ENCODE data around the gene LENG8. TPM values are rescaled to one million over a fixed set of nuclear protein-coding genes. Genes with fewer than 3 reads are reported as not detected.

LENG8 gene
- total RNA-seq, 1 experiment from 2014 or later: 148 TPM

- no peak overlapping the region for H3K4me2 ChIP-seq (ENCODE audit: insufficient read depth, insufficient read length, low read length)
- H3K23ac ChIP-seq (ENCODE audit: insufficient read length, low read depth, low read length): no peak overlapping the region
- H3K4ac ChIP-seq (ENCODE audit: low read depth, low read length): no peak overlapping the region
- no peaks in the 10 kb centered on the region for H3K23me2 ChIP-seq (ENCODE audit: insufficient read length, low read depth, low read length, poor library complexity, severe bottlenecking)
- no peak overlapping the region for H2AFZ ChIP-seq (ENCODE audit: low read length)
- no peak overlapping the region for H4K8ac ChIP-seq (replicated peaks; ENCODE audit: insufficient read length, low read depth, low read length)
- H3K27me3 ChIP-seq (ENCODE audit: insufficient read depth, low read length): no peaks in the 10 kb centered on the region
- H2BK20ac ChIP-seq (ENCODE audit: low read depth, low read length, poor library complexity, severe bottlenecking): no peak overlapping the region
- H4K91ac ChIP-seq (ENCODE audit: insufficient read length, low read depth, low read length): no peak overlapping the region
- no peak overlapping the region for H3K56ac ChIP-seq (ENCODE audit: insufficient read length, low read depth, low read length)
- H3K27me3 Mint-ChIP-seq (ENCODE audit: low read depth): peaks cover 28% of the 10 kb centered on the region
- H3K4me1 Mint-ChIP-seq: peaks cover 10 to 13% of the 10 kb centered on the region in 2 experiments
- DNase-seq: no peak
- no peak overlapping the region for H3K27ac Mint-ChIP-seq
- H3K9ac ChIP-seq (ENCODE audit: extremely low read depth, insufficient read length, low read length): no peak overlapping the region
- no peaks in the 10 kb centered on the region for H3K79me1 ChIP-seq (ENCODE audit: insufficient read depth, low read depth, low read length, poor library complexity, severe bottlenecking)
- no peak overlapping the region for H2AK5ac ChIP-seq (ENCODE audit: insufficient read length, low read length)
- H2BK12ac ChIP-seq (ENCODE audit: insufficient read length, low read depth, low read length): no peak overlapping the region
- H3K4me1 ChIP-seq (ENCODE audit: insufficient read depth, low read length): no peaks in the 10 kb centered on the region; the same call in 1 of the 2 replicates
- no peak overlapping the region for H2BK120ac ChIP-seq (ENCODE audit: low read depth, low read length, poor library complexity, severe bottlenecking)
- no peaks in the 10 kb centered on the region for H3K36me3 Mint-ChIP-seq (ENCODE audit: insufficient read depth in 1 of 3, low read depth in 3 of 3)
- no CpG with 5 or more reads among the region's 3 CpGs for WGBS (ENCODE audit: extremely low coverage, insufficient read length, low lambda C conversion rate)
- H3K9me3 ChIP-seq (ENCODE audit: control insufficient read depth, low read depth, low read length): no peaks in the 10 kb centered on the region
- H4K5ac ChIP-seq (ENCODE audit: insufficient read length, low read depth, low read length): no peak overlapping the region
- no peak overlapping the region for H3T11ph ChIP-seq (ENCODE audit: low read length)
- H3K9me3 Mint-ChIP-seq: peaks cover 0 to 8% of the 10 kb centered on the region in 2 experiments; a peak in 3 of 5 replicates
- no peak overlapping the region for H3K4me3 Mint-ChIP-seq
- peak; percentile 22; the same call in 1 of the 3 replicates for TF ChIP-seq CTCF (conservative IDR thresholded peaks at IDR 0.05)
- no peak overlapping the region for H3K14ac ChIP-seq (ENCODE audit: insufficient read depth, low read length)
- no peak overlapping the region for H2BK5ac ChIP-seq (ENCODE audit: insufficient read length, low read length)
- no peak overlapping the region for H2BK15ac ChIP-seq (ENCODE audit: low read depth, low read length)
- no peaks in the 10 kb centered on the region for H4K20me1 ChIP-seq (ENCODE audit: control insufficient read depth, insufficient read depth, insufficient read length)
- H3K18ac ChIP-seq (ENCODE audit: insufficient read length, low read depth, low read length): no peak overlapping the region
- no peak overlapping the region for H3K27ac ChIP-seq (ENCODE audit: insufficient read length, low read depth, low read length)
- no peaks in the 10 kb centered on the region for H3K79me2 ChIP-seq (ENCODE audit: insufficient read depth, low read length)
Measured at GRCh38 chr19:54477650-54478049, 28.7 kb downstream of the LENG8 start.

Measured in H9 (cell line).